ENCODE measurements around the gene TJP1. TPM values are rescaled to one million over a fixed set of nuclear protein-coding genes. Genes with fewer than 3 reads are reported as not detected.

The TJP1 gene
- total and polyA plus RNA-seq, 9 of the 15 experiments (the other 6 are each of a cell fraction or from before 2014, with no cell fraction given) = 9.1 to 39.3 (median 28.0) TPM

DNA sequence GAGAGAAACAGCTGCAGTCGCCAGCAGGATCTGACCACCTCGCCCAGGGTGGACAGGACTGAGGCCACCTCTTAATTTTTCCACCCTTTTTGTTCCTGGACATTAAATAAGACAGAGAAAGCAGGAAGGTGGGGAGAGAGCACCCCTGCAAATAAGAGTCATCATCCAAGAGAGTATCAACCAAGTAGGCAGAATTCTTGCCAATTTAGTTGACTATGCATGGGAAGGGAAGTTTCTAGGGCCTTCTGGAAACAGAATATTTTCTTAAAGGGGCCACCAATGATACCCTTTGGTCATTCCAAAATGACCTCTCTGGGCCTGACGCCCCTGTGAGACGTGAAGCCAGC, 136.2 kb downstream of the TJP1 start (continued):
- TF ChIP-seq, protein P1, sequence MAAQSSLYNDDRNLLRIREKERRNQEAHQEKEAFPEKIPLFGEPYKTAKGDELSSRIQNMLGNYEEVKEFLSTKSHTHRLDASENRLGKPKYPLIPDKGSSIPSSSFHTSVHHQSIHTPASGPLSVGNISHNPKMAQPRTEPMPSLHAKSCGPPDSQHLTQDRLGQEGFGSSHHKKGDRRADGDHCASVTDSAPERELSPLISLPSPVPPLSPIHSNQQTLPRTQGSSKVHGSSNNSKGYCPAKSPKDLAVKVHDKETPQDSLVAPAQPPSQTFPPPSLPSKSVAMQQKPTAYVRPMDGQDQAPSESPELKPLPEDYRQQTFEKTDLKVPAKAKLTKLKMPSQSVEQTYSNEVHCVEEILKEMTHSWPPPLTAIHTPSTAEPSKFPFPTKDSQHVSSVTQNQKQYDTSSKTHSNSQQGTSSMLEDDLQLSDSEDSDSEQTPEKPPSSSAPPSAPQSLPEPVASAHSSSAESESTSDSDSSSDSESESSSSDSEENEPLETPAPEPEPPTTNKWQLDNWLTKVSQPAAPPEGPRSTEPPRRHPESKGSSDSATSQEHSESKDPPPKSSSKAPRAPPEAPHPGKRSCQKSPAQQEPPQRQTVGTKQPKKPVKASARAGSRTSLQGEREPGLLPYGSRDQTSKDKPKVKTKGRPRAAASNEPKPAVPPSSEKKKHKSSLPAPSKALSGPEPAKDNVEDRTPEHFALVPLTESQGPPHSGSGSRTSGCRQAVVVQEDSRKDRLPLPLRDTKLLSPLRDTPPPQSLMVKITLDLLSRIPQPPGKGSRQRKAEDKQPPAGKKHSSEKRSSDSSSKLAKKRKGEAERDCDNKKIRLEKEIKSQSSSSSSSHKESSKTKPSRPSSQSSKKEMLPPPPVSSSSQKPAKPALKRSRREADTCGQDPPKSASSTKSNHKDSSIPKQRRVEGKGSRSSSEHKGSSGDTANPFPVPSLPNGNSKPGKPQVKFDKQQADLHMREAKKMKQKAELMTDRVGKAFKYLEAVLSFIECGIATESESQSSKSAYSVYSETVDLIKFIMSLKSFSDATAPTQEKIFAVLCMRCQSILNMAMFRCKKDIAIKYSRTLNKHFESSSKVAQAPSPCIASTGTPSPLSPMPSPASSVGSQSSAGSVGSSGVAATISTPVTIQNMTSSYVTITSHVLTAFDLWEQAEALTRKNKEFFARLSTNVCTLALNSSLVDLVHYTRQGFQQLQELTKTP (IDR thresholded peaks at IDR 0.05; ENCODE audit: low read depth in 1 of 2, partially characterized antibody in 2 of 2) = no peak
- TF ChIP-seq, protein P2, sequence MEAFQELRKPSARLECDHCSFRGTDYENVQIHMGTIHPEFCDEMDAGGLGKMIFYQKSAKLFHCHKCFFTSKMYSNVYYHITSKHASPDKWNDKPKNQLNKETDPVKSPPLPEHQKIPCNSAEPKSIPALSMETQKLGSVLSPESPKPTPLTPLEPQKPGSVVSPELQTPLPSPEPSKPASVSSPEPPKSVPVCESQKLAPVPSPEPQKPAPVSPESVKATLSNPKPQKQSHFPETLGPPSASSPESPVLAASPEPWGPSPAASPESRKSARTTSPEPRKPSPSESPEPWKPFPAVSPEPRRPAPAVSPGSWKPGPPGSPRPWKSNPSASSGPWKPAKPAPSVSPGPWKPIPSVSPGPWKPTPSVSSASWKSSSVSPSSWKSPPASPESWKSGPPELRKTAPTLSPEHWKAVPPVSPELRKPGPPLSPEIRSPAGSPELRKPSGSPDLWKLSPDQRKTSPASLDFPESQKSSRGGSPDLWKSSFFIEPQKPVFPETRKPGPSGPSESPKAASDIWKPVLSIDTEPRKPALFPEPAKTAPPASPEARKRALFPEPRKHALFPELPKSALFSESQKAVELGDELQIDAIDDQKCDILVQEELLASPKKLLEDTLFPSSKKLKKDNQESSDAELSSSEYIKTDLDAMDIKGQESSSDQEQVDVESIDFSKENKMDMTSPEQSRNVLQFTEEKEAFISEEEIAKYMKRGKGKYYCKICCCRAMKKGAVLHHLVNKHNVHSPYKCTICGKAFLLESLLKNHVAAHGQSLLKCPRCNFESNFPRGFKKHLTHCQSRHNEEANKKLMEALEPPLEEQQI (IDR thresholded peaks at IDR 0.05) = no peak
- TF ChIP-seq, protein P3, sequence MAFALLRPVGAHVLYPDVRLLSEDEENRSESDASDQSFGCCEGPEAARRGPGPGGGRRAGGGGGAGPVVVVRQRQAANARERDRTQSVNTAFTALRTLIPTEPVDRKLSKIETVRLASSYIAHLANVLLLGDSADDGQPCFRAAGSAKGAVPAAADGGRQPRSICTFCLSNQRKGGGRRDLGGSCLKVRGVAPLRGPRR (CRISPR knock-in tag; IDR thresholded peaks at IDR 0.05) = no peak
- TF ChIP-seq ADNP (tag; IDR thresholded peaks at IDR 0.05) (no peak), HLTF (IDR thresholded peaks at IDR 0.05) (no peak)
- TF ChIP-seq, protein P4, sequence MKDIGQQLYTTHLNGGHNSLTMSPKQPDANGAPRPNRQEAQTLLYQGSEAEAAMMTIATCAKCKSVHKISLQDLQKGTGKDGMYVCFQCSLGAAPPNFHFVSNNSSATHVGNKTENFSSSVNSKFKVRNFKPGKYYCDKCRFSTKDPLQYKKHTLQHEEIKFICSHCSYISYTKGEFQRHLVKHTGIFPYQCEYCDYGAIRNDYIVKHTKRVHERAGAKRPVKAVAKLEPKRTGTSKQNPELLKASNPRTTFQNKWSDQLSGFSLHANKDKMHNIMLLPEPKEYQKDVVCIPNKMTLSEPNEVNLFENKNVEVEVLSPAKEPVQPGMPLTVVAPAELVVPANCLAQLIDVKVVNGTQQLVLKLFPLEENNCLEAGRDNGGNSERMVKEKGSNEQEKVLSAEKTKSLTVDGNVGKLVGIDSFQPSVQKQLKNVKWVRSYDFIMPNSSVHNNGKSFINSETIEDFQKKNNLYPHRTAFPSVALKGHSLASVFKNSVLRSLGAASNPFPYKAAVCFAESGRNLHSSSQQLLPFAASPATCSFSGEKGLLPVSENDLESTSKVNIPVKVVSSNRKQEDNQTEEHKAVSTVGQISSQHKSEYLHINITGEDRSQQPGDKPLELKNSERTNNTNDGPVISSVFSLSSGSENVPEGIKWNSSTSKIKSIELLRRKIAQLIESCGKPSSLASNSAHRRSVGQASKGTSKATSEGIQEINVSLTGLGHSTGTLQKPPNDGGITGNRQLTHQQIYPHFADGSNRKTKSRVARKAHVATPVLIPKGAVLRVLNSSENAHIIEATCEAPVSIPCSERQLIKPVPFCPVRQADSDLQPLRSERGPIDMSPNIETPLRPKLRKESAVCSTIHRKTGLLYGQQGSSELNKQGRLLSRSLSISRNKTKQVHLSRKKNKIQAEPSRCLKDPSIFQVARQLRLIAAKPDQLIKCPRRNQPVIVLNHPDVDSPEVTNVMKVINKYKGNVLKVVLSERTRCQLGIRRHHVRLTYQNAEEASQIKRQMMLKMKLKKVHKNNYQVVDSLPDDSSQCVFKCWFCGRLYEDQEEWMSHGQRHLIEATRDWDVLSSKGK (CRISPR knock-in tag; IDR thresholded peaks at IDR 0.05) = no peak
